ENCODE results near the gene LY9. TPM values are rescaled to one million over a fixed set of nuclear protein-coding genes. Genes with fewer than 3 reads are reported as not detected.

LY9 gene
- total and polyA plus RNA-seq, 4 donors, result 0.21 to 1.5 (median 0.63) TPM

DNA sequence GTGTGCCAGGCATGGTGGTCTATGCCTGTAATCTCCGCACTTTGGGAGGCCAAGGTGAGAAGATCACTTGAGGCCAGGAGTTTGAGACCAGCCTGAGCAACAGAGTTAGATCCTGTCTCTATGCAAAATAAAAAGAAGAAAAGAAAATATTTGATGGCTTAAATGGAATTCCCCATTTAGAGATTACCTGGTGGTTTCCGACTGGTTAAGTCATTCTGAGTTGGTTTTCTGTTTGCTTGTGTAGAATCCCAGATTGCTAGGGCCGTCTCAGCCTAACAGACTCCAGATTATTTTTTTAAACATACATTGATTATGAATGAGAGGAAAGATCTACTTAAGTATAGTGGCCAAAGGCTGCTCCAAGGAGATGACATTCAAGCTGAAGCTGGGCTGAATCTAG lies 22.9 kb upstream of the LY9 start:
- H3K36me3 ChIP-seq (ENCODE audit: control insufficient read depth in 4 of 4, insufficient read depth in 3 of 4, low read depth in 1 of 4, low read length in 3 of 4), result no peaks in the 10 kb centered on the region
- WGBS, result 84% methylated on average over 3 of the region's 3 CpGs
- no peaks in the 10 kb centered on the region for H3K4me1 ChIP-seq (ENCODE audit: control insufficient read depth in 4 of 4, insufficient read depth in 4 of 4, low read length in 3 of 4)
- no peaks in the 10 kb centered on the region for H3K27me3 ChIP-seq (ENCODE audit: control insufficient read depth in 4 of 4, insufficient read depth in 4 of 4, low read length in 3 of 4)
- TF ChIP-seq, protein P1, sequence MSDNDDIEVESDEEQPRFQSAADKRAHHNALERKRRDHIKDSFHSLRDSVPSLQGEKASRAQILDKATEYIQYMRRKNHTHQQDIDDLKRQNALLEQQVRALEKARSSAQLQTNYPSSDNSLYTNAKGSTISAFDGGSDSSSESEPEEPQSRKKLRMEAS (IDR thresholded peaks at IDR 0.05), result no peak
- TF ChIP-seq NR2F2 (IDR thresholded peaks at IDR 0.05) (no peak), GABPA (IDR thresholded peaks at IDR 0.05 in 1 of 2, conservative IDR thresholded peaks at IDR 0.05 in 1 of 2) (no peak), JUND (IDR thresholded peaks at IDR 0.05) (no peak), HNF4G (IDR thresholded peaks at IDR 0.05) (no peak), TAF1 (conservative IDR thresholded peaks at IDR 0.05) (no peak), SP1 (IDR thresholded peaks at IDR 0.05) (no peak), RXRA (IDR thresholded peaks at IDR 0.05) (no peak), EGR1 (IDR thresholded peaks at IDR 0.05; ENCODE audit: low read depth in 2 of 2) (no peak), FOXA1 (IDR thresholded peaks at IDR 0.05) (no peak), FOXA2 (IDR thresholded peaks at IDR 0.05) (no peak), RAD21 (IDR thresholded peaks at IDR 0.05) (no peak)
- TF ChIP-seq, protein P2, sequence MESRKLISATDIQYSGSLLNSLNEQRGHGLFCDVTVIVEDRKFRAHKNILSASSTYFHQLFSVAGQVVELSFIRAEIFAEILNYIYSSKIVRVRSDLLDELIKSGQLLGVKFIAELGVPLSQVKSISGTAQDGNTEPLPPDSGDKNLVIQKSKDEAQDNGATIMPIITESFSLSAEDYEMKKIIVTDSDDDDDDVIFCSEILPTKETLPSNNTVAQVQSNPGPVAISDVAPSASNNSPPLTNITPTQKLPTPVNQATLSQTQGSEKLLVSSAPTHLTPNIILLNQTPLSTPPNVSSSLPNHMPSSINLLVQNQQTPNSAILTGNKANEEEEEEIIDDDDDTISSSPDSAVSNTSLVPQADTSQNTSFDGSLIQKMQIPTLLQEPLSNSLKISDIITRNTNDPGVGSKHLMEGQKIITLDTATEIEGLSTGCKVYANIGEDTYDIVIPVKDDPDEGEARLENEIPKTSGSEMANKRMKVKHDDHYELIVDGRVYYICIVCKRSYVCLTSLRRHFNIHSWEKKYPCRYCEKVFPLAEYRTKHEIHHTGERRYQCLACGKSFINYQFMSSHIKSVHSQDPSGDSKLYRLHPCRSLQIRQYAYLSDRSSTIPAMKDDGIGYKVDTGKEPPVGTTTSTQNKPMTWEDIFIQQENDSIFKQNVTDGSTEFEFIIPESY (IDR thresholded peaks at IDR 0.05), result no peak
- TF ChIP-seq, protein P3, sequence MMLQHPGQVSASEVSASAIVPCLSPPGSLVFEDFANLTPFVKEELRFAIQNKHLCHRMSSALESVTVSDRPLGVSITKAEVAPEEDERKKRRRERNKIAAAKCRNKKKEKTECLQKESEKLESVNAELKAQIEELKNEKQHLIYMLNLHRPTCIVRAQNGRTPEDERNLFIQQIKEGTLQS (IDR thresholded peaks at IDR 0.05), result no peak
- TF ChIP-seq, protein P4, sequence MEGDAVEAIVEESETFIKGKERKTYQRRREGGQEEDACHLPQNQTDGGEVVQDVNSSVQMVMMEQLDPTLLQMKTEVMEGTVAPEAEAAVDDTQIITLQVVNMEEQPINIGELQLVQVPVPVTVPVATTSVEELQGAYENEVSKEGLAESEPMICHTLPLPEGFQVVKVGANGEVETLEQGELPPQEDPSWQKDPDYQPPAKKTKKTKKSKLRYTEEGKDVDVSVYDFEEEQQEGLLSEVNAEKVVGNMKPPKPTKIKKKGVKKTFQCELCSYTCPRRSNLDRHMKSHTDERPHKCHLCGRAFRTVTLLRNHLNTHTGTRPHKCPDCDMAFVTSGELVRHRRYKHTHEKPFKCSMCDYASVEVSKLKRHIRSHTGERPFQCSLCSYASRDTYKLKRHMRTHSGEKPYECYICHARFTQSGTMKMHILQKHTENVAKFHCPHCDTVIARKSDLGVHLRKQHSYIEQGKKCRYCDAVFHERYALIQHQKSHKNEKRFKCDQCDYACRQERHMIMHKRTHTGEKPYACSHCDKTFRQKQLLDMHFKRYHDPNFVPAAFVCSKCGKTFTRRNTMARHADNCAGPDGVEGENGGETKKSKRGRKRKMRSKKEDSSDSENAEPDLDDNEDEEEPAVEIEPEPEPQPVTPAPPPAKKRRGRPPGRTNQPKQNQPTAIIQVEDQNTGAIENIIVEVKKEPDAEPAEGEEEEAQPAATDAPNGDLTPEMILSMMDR (IDR thresholded peaks at IDR 0.05; ENCODE audit: low read depth, low read length, missing input control), result no peak
- H3K27ac ChIP-seq (ENCODE audit: low read depth in 1 of 2, low read length in 2 of 2), result no peak overlapping the region
- no peak for DNase-seq (ENCODE audit: low spot score)
- H3K4me3 ChIP-seq (ENCODE audit: low read depth in 1 of 3, low read length in 3 of 3), result no peak overlapping the region
- H3K9ac ChIP-seq (ENCODE audit: low read depth in 1 of 2, low read length in 2 of 2), result no peak overlapping the region
- H3K9me3 ChIP-seq (ENCODE audit: control insufficient read depth in 4 of 4, low read length in 3 of 4), result no peaks in the 10 kb centered on the region

DNA sequence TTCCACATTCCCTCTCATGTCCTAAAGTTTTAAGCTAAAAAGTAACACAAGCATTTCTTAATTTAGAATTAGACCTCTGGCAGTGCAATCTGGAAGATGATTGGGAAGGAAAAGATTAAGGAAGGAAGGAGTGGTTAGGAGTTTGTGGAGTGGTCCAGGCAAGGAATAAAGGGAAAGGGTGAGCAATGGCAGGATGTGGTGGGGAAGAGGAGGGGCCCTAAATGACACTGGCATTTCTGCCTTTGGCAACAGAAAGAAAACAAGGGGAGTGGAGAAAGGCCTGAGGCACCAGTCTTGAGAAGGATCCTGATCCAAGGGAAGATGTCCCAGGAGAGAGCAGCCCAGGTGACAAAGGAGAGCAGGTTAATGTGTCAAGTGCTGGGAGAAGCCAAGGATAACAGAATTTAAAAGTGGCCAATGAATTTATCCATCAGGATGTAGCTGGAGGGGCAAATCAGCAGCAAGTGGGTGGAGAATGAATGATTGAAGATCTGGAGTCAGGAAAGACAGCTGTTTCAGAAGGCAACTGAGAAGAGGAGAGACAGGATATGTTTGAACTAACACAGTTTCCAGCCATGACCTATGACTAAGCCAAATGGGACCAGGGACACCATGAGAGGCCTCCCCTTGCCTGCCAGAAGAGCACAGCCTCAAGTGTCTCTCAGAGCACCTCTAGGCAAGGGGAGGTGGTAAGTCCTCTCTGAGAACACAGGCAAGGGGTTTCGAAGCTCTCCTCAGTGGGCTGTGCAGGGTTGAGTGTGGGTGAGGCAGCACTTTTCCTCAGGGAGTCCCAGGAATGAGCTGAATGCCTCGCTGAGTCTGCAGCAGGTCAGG lies 20.9 kb upstream of the LY9 start:
- TF ChIP-seq TAF1 (conservative IDR thresholded peaks at IDR 0.05) (no peak), RXRA (IDR thresholded peaks at IDR 0.05) (no peak), NR2F2 (IDR thresholded peaks at IDR 0.05) (no peak), HNF4G (IDR thresholded peaks at IDR 0.05) (no peak), FOXA1 (IDR thresholded peaks at IDR 0.05) (no peak), GABPA (IDR thresholded peaks at IDR 0.05 in 1 of 2, conservative IDR thresholded peaks at IDR 0.05 in 1 of 2) (no peak), RAD21 (IDR thresholded peaks at IDR 0.05) (no peak)
- TF ChIP-seq, protein P2 (IDR thresholded peaks at IDR 0.05), result no peak
- TF ChIP-seq, protein P4 (IDR thresholded peaks at IDR 0.05; ENCODE audit: low read depth, low read length, missing input control), result no peak
- TF ChIP-seq, protein P3 (IDR thresholded peaks at IDR 0.05), result no peak
- TF ChIP-seq, protein P1 (IDR thresholded peaks at IDR 0.05), result no peak
- Histone ChIP-seq H3K9me3 (ENCODE audit: control insufficient read depth in 4 of 4, low read length in 3 of 4) (no peaks in the 10 kb centered on the region), H3K27ac (ENCODE audit: low read depth in 1 of 2, low read length in 2 of 2) (no peak overlapping the region), H3K4me3 (ENCODE audit: low read depth in 1 of 3, low read length in 3 of 3) (no peak overlapping the region), H3K36me3 (ENCODE audit: control insufficient read depth in 4 of 4, insufficient read depth in 3 of 4, low read depth in 1 of 4, low read length in 3 of 4) (no peaks in the 10 kb centered on the region), H3K4me1 (ENCODE audit: control insufficient read depth in 4 of 4, insufficient read depth in 4 of 4, low read length in 3 of 4) (no peaks in the 10 kb centered on the region), H3K9ac (ENCODE audit: low read depth in 1 of 2, low read length in 2 of 2) (no peak overlapping the region), H3K27me3 (ENCODE audit: control insufficient read depth in 4 of 4, insufficient read depth in 4 of 4, low read length in 3 of 4) (no peaks in the 10 kb centered on the region)
- DNase-seq (ENCODE audit: low spot score), result no peak
- 68% methylated on average over 2 of the region's 2 CpGs for WGBS
